SU-DHL-6 (cell line): ENCODE measurements around the gene EBP.

Experiments used
- H2AFZ ChIP-seq: fragments of 200-600 bp; sonication (generic); 2 replicates; pipeline ENCODE4 v1.6.1; 2014; ENCODE audit warnings: low read depth, mild to moderate bottlenecking, moderate library complexity, mixed read lengths, antibody characterized with exemption, low read length; ENCODE audit not compliant: severe bottlenecking
- H3F3A ChIP-seq: fragments of 200-600 bp; shearing (Covaris generic); 2 replicates; pipeline ENCODE4 v1.6.0; 2016; ENCODE audit warnings: antibody characterized with exemption, mild to moderate bottlenecking; ENCODE audit not compliant: insufficient read depth
- H3K27ac ChIP-seq: fragments of 200-600 bp; sonication (generic); 2 replicates; pipeline ENCODE4 v1.5.1; 2016; ENCODE audit warnings: low read depth, mild to moderate bottlenecking, low read length, moderate library complexity, mixed read lengths
- H3K27me3 ChIP-seq: fragments of 200-600 bp; sonication (generic), shearing (Covaris generic); 2 replicates; pipeline ENCODE4 v1.6.0; 2014; ENCODE audit warnings: mild to moderate bottlenecking, low read length
- H3K36me3 ChIP-seq: fragments of 200-600 bp; sonication (generic); 2 replicates; pipeline ENCODE4 v1.6.1; 2014; ENCODE audit warnings: mild to moderate bottlenecking, low read length, mixed read lengths
- H3K4me2 ChIP-seq: fragments of 300-600, 200-600 bp; shearing (Covaris generic), sonication (generic); 2 replicates; pipeline ENCODE4 v1.6.0; 2014; ENCODE audit warnings: low read length, low read depth, mild to moderate bottlenecking; ENCODE audit not compliant: poor library complexity, severe bottlenecking
- H3K4me3 ChIP-seq: fragments of 200-600 bp; sonication (generic); 2 replicates; pipeline ENCODE4 v1.5.1; 2014; ENCODE audit warnings: antibody characterized with exemption, low read length, mild to moderate bottlenecking, mixed read lengths; ENCODE audit not compliant: insufficient read depth, poor library complexity, severe bottlenecking
- H3K79me2 ChIP-seq: fragments of 200-600 bp; sonication (generic); 2 replicates; pipeline ENCODE4 v1.6.1; 2014; ENCODE audit warnings: mild to moderate bottlenecking, low read length, moderate library complexity; ENCODE audit not compliant: insufficient read depth
- H3K9ac ChIP-seq: fragments of 200-600 bp; sonication (generic); 2 replicates; pipeline ENCODE4 v1.7.0; 2014; ENCODE audit warnings: mild to moderate bottlenecking, low read length
- H3K9me2 ChIP-seq: fragments of 200-600 bp; sonication (generic); replicated peaks from 2 replicates; pipeline ENCODE4 v1.6.1; 2014; ENCODE audit warnings: low read length; ENCODE audit not compliant: insufficient read depth
- H3K9me3 ChIP-seq: fragments of 200-600 bp; sonication (generic); 2 replicates; pipeline ENCODE4 v1.6.1; 2014; ENCODE audit warnings: low read length, mixed read lengths; ENCODE audit not compliant: insufficient read depth
- H4K20me1 ChIP-seq: fragments of 200-600 bp; sonication (generic); 2 replicates; pipeline ENCODE4 v1.6.1; 2014; ENCODE audit warnings: low read depth, mild to moderate bottlenecking, antibody characterized with exemption, low read length, moderate library complexity, mixed read lengths
- EZH2phosphoT487 ChIP-seq: fragments of 200-600 bp; sonication (generic), shearing (Covaris generic); conservative IDR thresholded peaks from 2 replicates; pipeline ENCODE4 v1.6.1; 2018; ENCODE audit warnings: mild to moderate bottlenecking, antibody characterized with exemption, low read length, moderate library complexity, mixed read lengths
- TF ChIP-seq, protein P1 (sequence below): fragments of 200-600 bp; sonication (generic); IDR thresholded peaks from one replicate; pipeline ENCODE4 v1.5.1; 2017; ENCODE audit warnings: antibody characterized with exemption, mild to moderate bottlenecking, low read length, moderate library complexity; ENCODE audit not compliant: insufficient read depth, poor library complexity, severe bottlenecking

The EBP gene

DNA sequence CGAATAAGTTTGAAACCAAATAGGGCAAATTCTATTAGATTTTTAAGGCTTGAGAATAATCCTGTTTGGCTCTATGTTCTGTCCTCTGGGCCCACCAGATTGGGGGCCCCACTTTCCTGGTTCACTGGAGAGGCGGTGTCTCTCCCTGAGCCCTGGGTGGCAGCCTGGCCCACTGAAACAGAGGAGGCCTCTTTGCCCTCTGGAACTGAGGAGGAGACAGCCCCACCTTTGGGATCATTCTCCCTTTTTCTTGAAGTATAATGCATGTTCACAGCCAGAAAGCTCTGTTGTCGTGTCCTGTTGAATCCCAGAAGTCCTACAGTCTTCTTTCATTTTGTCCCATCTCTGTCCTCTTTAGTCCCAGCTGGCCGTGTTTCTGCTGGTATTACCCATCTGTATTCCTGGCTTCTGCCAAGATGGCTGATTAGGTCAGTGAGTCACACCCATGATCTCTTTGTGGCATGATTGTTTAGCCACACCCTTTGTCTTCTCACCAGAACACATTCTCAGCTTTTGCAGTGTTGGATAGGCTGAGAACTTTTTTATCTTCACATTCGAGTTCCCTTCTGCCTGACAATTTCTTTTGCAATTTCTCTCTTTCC, 9.9 kb downstream of the EBP start:
- Histone ChIP-seq H3K27me3 (no peaks in the 10 kb centered on the region), H3K9me2 (no peaks in the 10 kb centered on the region), H3K36me3 (no peaks in the 10 kb centered on the region), H3K4me2 (no peak overlapping the region), H3K9me3 (no peaks in the 10 kb centered on the region), H3K79me2 (no peaks in the 10 kb centered on the region), H3K9ac (no peak overlapping the region), H4K20me1 (no peaks in the 10 kb centered on the region), H3K4me3 (no peak overlapping the region), H3F3A (0 out of 2 replicates have a peak, but pooled peaks cover 3% of the 10 kb centered on the region), H2AFZ (no peak overlapping the region), H3K27ac (no peak overlapping the region)
- TF ChIP-seq EZH2phosphoT487, result no peak
- TF ChIP-seq, protein P1, sequence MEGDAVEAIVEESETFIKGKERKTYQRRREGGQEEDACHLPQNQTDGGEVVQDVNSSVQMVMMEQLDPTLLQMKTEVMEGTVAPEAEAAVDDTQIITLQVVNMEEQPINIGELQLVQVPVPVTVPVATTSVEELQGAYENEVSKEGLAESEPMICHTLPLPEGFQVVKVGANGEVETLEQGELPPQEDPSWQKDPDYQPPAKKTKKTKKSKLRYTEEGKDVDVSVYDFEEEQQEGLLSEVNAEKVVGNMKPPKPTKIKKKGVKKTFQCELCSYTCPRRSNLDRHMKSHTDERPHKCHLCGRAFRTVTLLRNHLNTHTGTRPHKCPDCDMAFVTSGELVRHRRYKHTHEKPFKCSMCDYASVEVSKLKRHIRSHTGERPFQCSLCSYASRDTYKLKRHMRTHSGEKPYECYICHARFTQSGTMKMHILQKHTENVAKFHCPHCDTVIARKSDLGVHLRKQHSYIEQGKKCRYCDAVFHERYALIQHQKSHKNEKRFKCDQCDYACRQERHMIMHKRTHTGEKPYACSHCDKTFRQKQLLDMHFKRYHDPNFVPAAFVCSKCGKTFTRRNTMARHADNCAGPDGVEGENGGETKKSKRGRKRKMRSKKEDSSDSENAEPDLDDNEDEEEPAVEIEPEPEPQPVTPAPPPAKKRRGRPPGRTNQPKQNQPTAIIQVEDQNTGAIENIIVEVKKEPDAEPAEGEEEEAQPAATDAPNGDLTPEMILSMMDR, result no peak

GRCh38 chrX:48532161-48532560, 10.6 kb downstream of the EBP start:
- H3K79me2 ChIP-seq, result no peaks in the 10 kb centered on the region
- no peak overlapping the region for H2AFZ ChIP-seq
- H3K9me2 ChIP-seq, result no peaks in the 10 kb centered on the region
- H3K27me3 ChIP-seq, result no peaks in the 10 kb centered on the region
- H3K4me2 ChIP-seq, result no peak overlapping the region
- 0 out of 2 replicates have a peak, but pooled peaks cover 3% of the 10 kb centered on the region for H3F3A ChIP-seq
- no peak overlapping the region for H3K4me3 ChIP-seq
- H4K20me1 ChIP-seq, result no peaks in the 10 kb centered on the region
- H3K27ac ChIP-seq, result no peak overlapping the region
- H3K9ac ChIP-seq, result no peak overlapping the region
- H3K36me3 ChIP-seq, result no peaks in the 10 kb centered on the region
- H3K9me3 ChIP-seq, result no peaks in the 10 kb centered on the region
- TF ChIP-seq EZH2phosphoT487, result no peak
- TF ChIP-seq, protein P1, result no peak

DNA sequence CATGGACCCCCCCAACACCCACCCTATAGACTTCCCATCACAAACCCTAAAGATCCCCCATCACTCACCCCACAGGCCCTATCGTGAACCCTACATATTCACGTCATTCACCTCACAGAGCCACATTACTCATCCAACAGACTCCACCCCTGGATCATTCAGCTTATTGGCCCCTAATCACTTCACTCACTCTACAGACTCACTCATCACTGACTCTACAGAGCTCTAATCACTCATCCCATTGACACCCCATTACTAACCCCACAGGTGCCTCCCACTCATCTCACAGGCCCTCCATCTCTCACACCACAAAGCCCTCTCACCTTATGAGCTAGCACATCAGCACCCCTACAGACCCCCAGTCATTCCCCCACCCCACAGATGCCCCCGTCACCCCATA, 11.6 kb downstream of the EBP start:
- Histone ChIP-seq H3K79me2 (no peaks in the 10 kb centered on the region), H2AFZ (no peak overlapping the region), H4K20me1 (no peaks in the 10 kb centered on the region), H3K4me3 (no peak overlapping the region), H3F3A (0 out of 2 replicates have a peak, but pooled peaks cover 3% of the 10 kb centered on the region), H3K9ac (no peak overlapping the region), H3K4me2 (no peak overlapping the region), H3K27ac (no peak overlapping the region), H3K36me3 (no peaks in the 10 kb centered on the region), H3K9me3 (no peaks in the 10 kb centered on the region), H3K27me3 (no peaks in the 10 kb centered on the region), H3K9me2 (no peaks in the 10 kb centered on the region)
- TF ChIP-seq, protein P1, result no peak
- no peak for TF ChIP-seq EZH2phosphoT487
